ENCODE results near the gene MRPS16. TPM values are rescaled to one million over a fixed set of nuclear protein-coding genes. Genes with fewer than 3 reads are reported as not detected.

The MRPS16 gene
- total RNA-seq, 2 experiments from 2014 or later: 127 to 132 TPM

GRCh38 chr10:73233883-73234282, 18.6 kb downstream of the MRPS16 start:
- Mint-ChIP-seq H3K27me3 (no peaks in the 10 kb centered on the region), H3K36me3 (ENCODE audit: low read depth) (peaks cover 22% of the 10 kb centered on the region), H3K4me3 (no peak overlapping the region), H3K27ac (no peak overlapping the region), H3K4me1 (ENCODE audit: low read depth) (no peaks in the 10 kb centered on the region), H3K9me3 (no peaks in the 10 kb centered on the region)
- CTCF ChIA-PET: no interaction called here
- intact Hi-C loops (cut with micrococcal nuclease): no loop called here
- POLR2A ChIA-PET: interaction anchor here (1.4 kb wide), 1 partner anchor 14 kb away, joined by 3 read pairs; no protein-coding TSS in a partner anchor
- DNase-seq (no peak), ATAC-seq (no peak)
- TF ChIP-seq, protein P1, sequence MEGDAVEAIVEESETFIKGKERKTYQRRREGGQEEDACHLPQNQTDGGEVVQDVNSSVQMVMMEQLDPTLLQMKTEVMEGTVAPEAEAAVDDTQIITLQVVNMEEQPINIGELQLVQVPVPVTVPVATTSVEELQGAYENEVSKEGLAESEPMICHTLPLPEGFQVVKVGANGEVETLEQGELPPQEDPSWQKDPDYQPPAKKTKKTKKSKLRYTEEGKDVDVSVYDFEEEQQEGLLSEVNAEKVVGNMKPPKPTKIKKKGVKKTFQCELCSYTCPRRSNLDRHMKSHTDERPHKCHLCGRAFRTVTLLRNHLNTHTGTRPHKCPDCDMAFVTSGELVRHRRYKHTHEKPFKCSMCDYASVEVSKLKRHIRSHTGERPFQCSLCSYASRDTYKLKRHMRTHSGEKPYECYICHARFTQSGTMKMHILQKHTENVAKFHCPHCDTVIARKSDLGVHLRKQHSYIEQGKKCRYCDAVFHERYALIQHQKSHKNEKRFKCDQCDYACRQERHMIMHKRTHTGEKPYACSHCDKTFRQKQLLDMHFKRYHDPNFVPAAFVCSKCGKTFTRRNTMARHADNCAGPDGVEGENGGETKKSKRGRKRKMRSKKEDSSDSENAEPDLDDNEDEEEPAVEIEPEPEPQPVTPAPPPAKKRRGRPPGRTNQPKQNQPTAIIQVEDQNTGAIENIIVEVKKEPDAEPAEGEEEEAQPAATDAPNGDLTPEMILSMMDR (IDR thresholded peaks at IDR 0.05): no peak

DNA sequence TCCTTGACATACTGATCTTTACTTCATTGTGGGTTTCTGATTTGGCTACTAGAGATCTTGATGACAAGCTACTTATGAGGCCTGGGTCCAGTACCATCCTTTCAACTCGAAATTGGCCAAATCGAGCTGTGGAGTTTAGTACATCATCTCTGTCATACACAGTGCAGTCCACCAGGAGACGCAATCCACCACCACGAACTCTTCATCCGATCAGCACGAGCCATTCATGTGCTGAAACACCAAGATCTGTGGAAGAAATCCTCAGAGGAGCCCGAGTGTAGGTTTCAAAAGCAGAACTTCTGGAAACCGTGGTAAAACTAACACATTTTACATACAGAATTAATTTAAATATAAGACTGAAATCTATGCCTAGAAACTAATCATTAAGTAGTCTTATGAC, 19.6 kb downstream of the MRPS16 start:
- ChIA-PET POLR2A (interaction anchor here (0.8 kb wide), 1 partner anchor 8 kb away, joined by 3 read pairs; no protein-coding TSS in a partner anchor), CTCF (no interaction called here)
- intact Hi-C loops (cut with micrococcal nuclease): no loop called here
- Mint-ChIP-seq H3K36me3 (ENCODE audit: low read depth) (peaks cover 19% of the 10 kb centered on the region), H3K27ac (no peak overlapping the region), H3K27me3 (no peaks in the 10 kb centered on the region), H3K4me1 (ENCODE audit: low read depth) (no peaks in the 10 kb centered on the region), H3K4me3 (no peak overlapping the region), H3K9me3 (no peaks in the 10 kb centered on the region)
- DNase-seq (peak; percentile 15), ATAC-seq (no peak)
- TF ChIP-seq, protein P1 (IDR thresholded peaks at IDR 0.05): peak; percentile 23

- intact Hi-C loops (cut with micrococcal nuclease): no loop called here
- Mint-ChIP-seq H3K36me3 (ENCODE audit: low read depth) (peaks cover 13% of the 10 kb centered on the region), H3K4me1 (ENCODE audit: low read depth) (peaks cover 3% of the 10 kb centered on the region), H3K9me3 (no peaks in the 10 kb centered on the region), H3K4me3 (no peak overlapping the region), H3K27ac (no peak overlapping the region), H3K27me3 (no peaks in the 10 kb centered on the region)
- ATAC-seq: no peak
- no peak for DNase-seq
- ChIA-PET POLR2A (interaction anchor here (0.6 kb wide), 1 partner anchor 147 kb away, joined by 4 read pairs; no protein-coding TSS in a partner anchor), CTCF (interaction anchor here (0.7 kb wide), 1 partner anchor 12 kb away, joined by 3 read pairs; no protein-coding TSS in a partner anchor)
- TF ChIP-seq, protein P1 (IDR thresholded peaks at IDR 0.05): no peak
Measured at GRCh38 chr10:73229567-73229966, 22.9 kb downstream of the MRPS16 start.

DNA sequence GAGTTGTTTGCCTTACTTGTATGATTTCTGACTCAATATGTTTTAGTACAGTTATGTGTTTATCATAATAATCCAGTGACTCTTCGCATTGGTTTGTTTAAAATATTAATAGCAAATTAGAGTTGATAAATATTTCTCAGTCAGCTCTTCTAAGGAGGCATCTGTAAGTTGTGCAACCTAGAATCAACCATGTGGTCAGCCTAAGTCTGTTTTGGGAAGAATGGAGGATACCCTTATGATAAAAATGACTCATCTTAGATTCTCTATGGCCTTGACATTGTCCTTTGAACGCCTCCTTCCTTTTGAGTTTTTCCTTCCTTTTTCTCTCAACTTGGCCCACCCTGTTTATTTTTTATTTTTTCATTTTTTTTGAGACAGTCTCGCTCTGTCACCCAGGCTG, 24.2 kb downstream of the MRPS16 start:
- Mint-ChIP-seq H3K27ac (no peak overlapping the region), H3K9me3 (no peaks in the 10 kb centered on the region), H3K27me3 (no peaks in the 10 kb centered on the region), H3K4me3 (no peak overlapping the region), H3K4me1 (ENCODE audit: low read depth) (peaks cover 3% of the 10 kb centered on the region), H3K36me3 (ENCODE audit: low read depth) (peaks cover 8% of the 10 kb centered on the region)
- ATAC-seq (no peak), DNase-seq (no peak)
- intact Hi-C loops (cut with micrococcal nuclease): no loop called here
- ChIA-PET CTCF (no interaction called here), POLR2A (no interaction called here)
- TF ChIP-seq, protein P1 (IDR thresholded peaks at IDR 0.05): no peak

DNA sequence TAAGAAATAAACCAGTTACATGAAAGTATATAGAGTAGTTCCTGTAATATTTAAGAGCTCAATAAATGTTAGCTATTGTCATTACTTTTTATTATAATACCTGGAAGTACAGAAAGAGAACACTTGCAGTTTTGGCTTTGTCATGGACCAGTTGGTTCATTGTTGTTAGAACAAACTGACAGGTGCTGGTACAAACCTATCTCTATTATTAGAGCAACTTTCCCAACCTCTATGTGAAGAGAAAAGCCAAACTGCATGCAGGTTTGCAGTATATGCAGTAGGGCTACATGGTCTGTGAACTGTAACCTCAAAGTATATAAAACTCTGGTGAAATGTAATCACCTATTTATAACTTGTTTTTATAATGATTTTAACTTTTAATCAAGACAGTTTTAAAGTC, 25.8 kb downstream of the MRPS16 start:
- peaks cover 3% of the 10 kb centered on the region for H3K4me1 Mint-ChIP-seq (ENCODE audit: low read depth)
- H3K27ac Mint-ChIP-seq: no peak overlapping the region
- POLR2A ChIA-PET: interaction anchor here (1.9 kb wide), 1 partner anchor 13 kb away, joined by 4 read pairs; no protein-coding TSS in a partner anchor
- ATAC-seq (no peak), DNase-seq (no peak)
- TF ChIP-seq, protein P1 (IDR thresholded peaks at IDR 0.05): no peak
- peaks cover 5% of the 10 kb centered on the region for H3K36me3 Mint-ChIP-seq (ENCODE audit: low read depth)
- no peaks in the 10 kb centered on the region for H3K9me3 Mint-ChIP-seq
- no peaks in the 10 kb centered on the region for H3K27me3 Mint-ChIP-seq
- H3K4me3 Mint-ChIP-seq: no peak overlapping the region
- intact Hi-C loops (cut with micrococcal nuclease): no loop called here
- CTCF ChIA-PET: no interaction called here
